ENCODE measurements around the gene SGCD. TPM values are rescaled to one million over a fixed set of nuclear protein-coding genes. Genes with fewer than 3 reads are reported as not detected.

Gene SGCD
- polyA plus RNA-seq, 1 experiment, result 17.0 TPM

GRCh38 chr5:156718985-156719384 is 392.0 kb downstream of the SGCD start:
- ChIA-PET CTCF (no interaction called here), POLR2A (no interaction called here)
- Histone ChIP-seq H3K4me3 (ENCODE audit: low read depth, low read length) (no peak overlapping the region), H3K27me3 (ENCODE audit: control insufficient read depth, insufficient read depth, low read length) (no peaks in the 10 kb centered on the region), H3K36me3 (ENCODE audit: control insufficient read depth, insufficient read depth, low read length) (no peaks in the 10 kb centered on the region)
- no peak for DNase-seq (ENCODE audit: low read depth)
- TF ChIP-seq CTCF (IDR thresholded peaks at IDR 0.05; ENCODE audit: insufficient read depth, low read depth, low read length), result no peak

- ChIA-PET POLR2A (no interaction called here), CTCF (no interaction called here)
- H3K4me3 ChIP-seq (ENCODE audit: low read depth, low read length), result no peak overlapping the region
- H3K27me3 ChIP-seq (ENCODE audit: control insufficient read depth, insufficient read depth, low read length), result no peaks in the 10 kb centered on the region
- no peaks in the 10 kb centered on the region for H3K36me3 ChIP-seq (ENCODE audit: control insufficient read depth, insufficient read depth, low read length)
- DNase-seq (ENCODE audit: low read depth), result no peak
- no peak for TF ChIP-seq CTCF (IDR thresholded peaks at IDR 0.05; ENCODE audit: insufficient read depth, low read depth, low read length)
Measured at GRCh38 chr5:156722358-156722757, 395.4 kb downstream of the SGCD start.

DNA sequence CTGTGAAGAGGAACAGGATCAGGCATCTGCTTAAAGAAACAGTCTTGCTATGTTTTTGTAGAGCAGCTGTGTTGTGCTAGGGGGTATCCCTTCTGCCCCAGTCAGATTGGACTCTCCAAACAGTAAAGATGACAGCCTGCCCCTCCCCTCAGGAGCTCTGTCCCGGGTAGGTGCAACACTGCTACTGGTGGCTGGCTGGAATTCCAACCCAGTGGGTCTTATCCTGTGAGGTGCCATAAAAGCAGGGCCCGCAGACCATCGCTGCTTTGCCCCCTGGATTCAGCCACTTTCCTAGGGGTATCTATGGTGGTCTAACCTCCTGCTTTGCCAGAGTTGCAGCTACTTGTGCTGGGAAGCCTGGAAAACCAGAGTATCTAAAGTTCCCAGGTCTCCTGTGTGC is 408.5 kb downstream of the SGCD start:
- POLR2A ChIA-PET, result no interaction called here
- DNase-seq (ENCODE audit: low read depth), result no peak
- TF ChIP-seq CTCF (IDR thresholded peaks at IDR 0.05; ENCODE audit: insufficient read depth, low read depth, low read length), result no peak
- CTCF ChIA-PET, result no interaction called here
- H3K27me3 ChIP-seq (ENCODE audit: control insufficient read depth, insufficient read depth, low read length), result no peaks in the 10 kb centered on the region
- H3K4me3 ChIP-seq (ENCODE audit: low read depth, low read length), result no peak overlapping the region
- H3K36me3 ChIP-seq (ENCODE audit: control insufficient read depth, insufficient read depth, low read length), result no peaks in the 10 kb centered on the region

- CTCF ChIA-PET, result interaction anchor here (1.3 to 1.7 kb wide), 4 partner anchors 8 to 25 kb away, joined by 3 to 6 read pairs (median 3); no protein-coding TSS in a partner anchor
- no peak for TF ChIP-seq CTCF (IDR thresholded peaks at IDR 0.05; ENCODE audit: insufficient read depth, low read depth, low read length)
- H3K4me3 ChIP-seq (ENCODE audit: low read depth, low read length), result no peak overlapping the region
- H3K27me3 ChIP-seq (ENCODE audit: control insufficient read depth, insufficient read depth, low read length), result no peaks in the 10 kb centered on the region
- H3K36me3 ChIP-seq (ENCODE audit: control insufficient read depth, insufficient read depth, low read length), result no peaks in the 10 kb centered on the region; the same call in 1 of the 2 replicates
- POLR2A ChIA-PET, result interaction anchor here (0.6 kb wide), 1 partner anchor 584 kb away, joined by 12 read pairs; no protein-coding TSS in a partner anchor
- no peak for DNase-seq (ENCODE audit: low read depth)
Measured at GRCh38 chr5:156741516-156741915, 414.6 kb downstream of the SGCD start.

GRCh38 chr5:156753846-156754245 is 426.9 kb downstream of the SGCD start:
- Histone ChIP-seq H3K36me3 (ENCODE audit: control insufficient read depth, insufficient read depth, low read length) (no peaks in the 10 kb centered on the region; the same call in 1 of the 2 replicates), H3K4me3 (ENCODE audit: low read depth, low read length) (no peak overlapping the region), H3K27me3 (ENCODE audit: control insufficient read depth, insufficient read depth, low read length) (no peaks in the 10 kb centered on the region)
- no peak for DNase-seq (ENCODE audit: low read depth)
- POLR2A ChIA-PET, result no interaction called here
- CTCF ChIA-PET, result interaction anchor here (1.0 kb wide), 1 partner anchor 809 kb away, joined by 3 read pairs; no protein-coding TSS in a partner anchor
- no peak for TF ChIP-seq CTCF (IDR thresholded peaks at IDR 0.05; ENCODE audit: insufficient read depth, low read depth, low read length)

Measured in BJ (cell line).